Glutamatergic neuron (in vitro differentiated cells): ENCODE measurements around the gene PIP4K2A. TPM values are rescaled to one million over a fixed set of nuclear protein-coding genes. Genes with fewer than 3 reads are reported as not detected.

Source experiments
- DNase-seq: peaks from one replicate; pipeline ENCODE4 v3.0.0; 2022
- H3K27ac Mint-ChIP-seq: one replicate; pipeline ENCODE4 v1.8.0; 2020; ENCODE audit warnings: mild to moderate bottlenecking, mixed read lengths, inconsistent platforms; ENCODE audit not compliant: unreplicated experiment
- H3K27me3 Mint-ChIP-seq: one replicate; pipeline ENCODE4 v1.8.0; 2020; ENCODE audit warnings: mild to moderate bottlenecking, moderate library complexity, mixed read lengths, inconsistent platforms; ENCODE audit not compliant: unreplicated experiment
- H3K36me3 Mint-ChIP-seq: one replicate; pipeline ENCODE4 v1.8.0; 2020; ENCODE audit warnings: mild to moderate bottlenecking, mixed read lengths, inconsistent platforms; ENCODE audit not compliant: unreplicated experiment
- H3K4me1 Mint-ChIP-seq: one replicate; pipeline ENCODE4 v1.8.0; 2020; ENCODE audit warnings: mild to moderate bottlenecking, low read depth, mixed read lengths, inconsistent platforms; ENCODE audit not compliant: unreplicated experiment
- H3K4me3 Mint-ChIP-seq: one replicate; pipeline ENCODE4 v1.8.0; 2020; ENCODE audit warnings: mild to moderate bottlenecking, mixed read lengths, inconsistent platforms; ENCODE audit not compliant: unreplicated experiment
- H3K9me3 Mint-ChIP-seq: one replicate; pipeline ENCODE4 v1.8.0; 2020; ENCODE audit warnings: mild to moderate bottlenecking, moderate library complexity, mixed read lengths, inconsistent platforms; ENCODE audit not compliant: unreplicated experiment
- total RNA-seq: library from RNA; stranded (reverse); fragmentation: NEBNext Ultra II Directional; extraction: Animal tissue kit (Norgen Biotek cat#: 25700); gene quantifications from one replicate; pipeline ENCODE4 v1.2.1, GENCODE V29; 2021; ENCODE audit not compliant: unreplicated experiment
- TF ChIP-seq, protein P1 (sequence below): fragments of 200-600 bp; sonication (generic); IDR thresholded peaks from one replicate; pipeline ENCODE4 v1.5.0; 2021; ENCODE audit not compliant: partially characterized antibody, unreplicated experiment

The PIP4K2A gene
- total RNA-seq, 1 donor from 2014 or later, result 20.7 TPM

- no peaks in the 10 kb centered on the region for H3K36me3 Mint-ChIP-seq
- no peaks in the 10 kb centered on the region for H3K4me1 Mint-ChIP-seq
- peaks cover 2% of the 10 kb centered on the region for H3K9me3 Mint-ChIP-seq
- H3K27ac Mint-ChIP-seq, result no peak overlapping the region
- TF ChIP-seq, protein P1, sequence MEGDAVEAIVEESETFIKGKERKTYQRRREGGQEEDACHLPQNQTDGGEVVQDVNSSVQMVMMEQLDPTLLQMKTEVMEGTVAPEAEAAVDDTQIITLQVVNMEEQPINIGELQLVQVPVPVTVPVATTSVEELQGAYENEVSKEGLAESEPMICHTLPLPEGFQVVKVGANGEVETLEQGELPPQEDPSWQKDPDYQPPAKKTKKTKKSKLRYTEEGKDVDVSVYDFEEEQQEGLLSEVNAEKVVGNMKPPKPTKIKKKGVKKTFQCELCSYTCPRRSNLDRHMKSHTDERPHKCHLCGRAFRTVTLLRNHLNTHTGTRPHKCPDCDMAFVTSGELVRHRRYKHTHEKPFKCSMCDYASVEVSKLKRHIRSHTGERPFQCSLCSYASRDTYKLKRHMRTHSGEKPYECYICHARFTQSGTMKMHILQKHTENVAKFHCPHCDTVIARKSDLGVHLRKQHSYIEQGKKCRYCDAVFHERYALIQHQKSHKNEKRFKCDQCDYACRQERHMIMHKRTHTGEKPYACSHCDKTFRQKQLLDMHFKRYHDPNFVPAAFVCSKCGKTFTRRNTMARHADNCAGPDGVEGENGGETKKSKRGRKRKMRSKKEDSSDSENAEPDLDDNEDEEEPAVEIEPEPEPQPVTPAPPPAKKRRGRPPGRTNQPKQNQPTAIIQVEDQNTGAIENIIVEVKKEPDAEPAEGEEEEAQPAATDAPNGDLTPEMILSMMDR, result no peak
- no peak overlapping the region for H3K4me3 Mint-ChIP-seq
- DNase-seq, result no peak
- no peaks in the 10 kb centered on the region for H3K27me3 Mint-ChIP-seq
Measured at GRCh38 chr10:22727112-22727511, 12.7 kb upstream of the PIP4K2A start.

DNA sequence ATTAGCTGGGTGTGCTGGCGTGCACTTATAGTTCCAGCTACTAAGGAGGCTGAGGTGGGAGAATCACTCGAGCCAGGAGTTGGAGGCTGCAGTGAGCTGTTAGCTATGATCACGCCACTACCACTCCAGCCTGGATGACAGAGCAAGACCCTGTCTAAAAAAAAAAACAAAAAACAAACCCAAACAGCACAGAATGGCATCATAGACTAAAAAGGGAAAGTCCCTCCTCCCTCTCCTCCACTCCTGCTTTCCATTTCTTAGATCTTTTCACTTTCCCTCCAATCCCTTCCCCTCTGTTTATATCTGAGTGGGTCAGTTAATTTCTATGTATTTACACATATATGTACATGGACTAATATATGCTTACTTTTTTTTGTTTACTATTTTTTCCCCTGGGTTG is 10.4 kb upstream of the PIP4K2A start:
- Mint-ChIP-seq H3K4me1 (no peaks in the 10 kb centered on the region), H3K36me3 (no peaks in the 10 kb centered on the region), H3K9me3 (peaks cover 2% of the 10 kb centered on the region), H3K27me3 (no peaks in the 10 kb centered on the region), H3K4me3 (no peak overlapping the region), H3K27ac (no peak overlapping the region)
- no peak for DNase-seq
- TF ChIP-seq, protein P1, result no peak

GRCh38 chr10:22723783-22724182 is 9.4 kb upstream of the PIP4K2A start:
- Mint-ChIP-seq H3K4me3 (no peak overlapping the region), H3K27ac (no peak overlapping the region), H3K9me3 (peaks cover 2% of the 10 kb centered on the region), H3K27me3 (no peaks in the 10 kb centered on the region), H3K36me3 (no peaks in the 10 kb centered on the region), H3K4me1 (no peaks in the 10 kb centered on the region)
- no peak for DNase-seq
- TF ChIP-seq, protein P1, result no peak

DNA sequence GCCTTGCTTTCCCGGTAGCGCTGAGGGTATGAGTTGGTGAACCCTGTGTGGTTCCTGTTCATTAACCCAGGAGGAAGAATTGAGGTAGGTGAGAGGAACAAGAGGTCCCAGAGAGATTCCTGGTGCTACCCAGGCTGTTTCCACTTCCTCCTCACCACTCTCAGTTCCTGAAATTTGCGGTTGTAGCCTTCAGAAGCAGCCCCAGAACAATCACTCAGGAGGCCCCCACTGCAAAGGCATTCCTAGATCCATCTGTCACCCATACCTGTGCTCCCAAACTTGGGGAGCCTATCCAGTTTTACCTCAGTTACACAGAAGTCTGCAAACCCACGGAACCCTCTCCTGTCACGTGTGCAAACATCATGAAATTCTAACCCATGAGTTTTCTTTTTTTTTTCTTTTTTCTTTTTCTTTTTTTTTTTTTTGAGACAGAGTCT is 9.0 kb upstream of the PIP4K2A start:
- Mint-ChIP-seq H3K4me3 (no peak overlapping the region), H3K4me1 (no peaks in the 10 kb centered on the region), H3K9me3 (peaks cover under 1% of the 10 kb centered on the region), H3K27ac (no peak overlapping the region), H3K36me3 (no peaks in the 10 kb centered on the region), H3K27me3 (no peaks in the 10 kb centered on the region)
- DNase-seq, result no peak
- TF ChIP-seq, protein P1, result no peak

DNA sequence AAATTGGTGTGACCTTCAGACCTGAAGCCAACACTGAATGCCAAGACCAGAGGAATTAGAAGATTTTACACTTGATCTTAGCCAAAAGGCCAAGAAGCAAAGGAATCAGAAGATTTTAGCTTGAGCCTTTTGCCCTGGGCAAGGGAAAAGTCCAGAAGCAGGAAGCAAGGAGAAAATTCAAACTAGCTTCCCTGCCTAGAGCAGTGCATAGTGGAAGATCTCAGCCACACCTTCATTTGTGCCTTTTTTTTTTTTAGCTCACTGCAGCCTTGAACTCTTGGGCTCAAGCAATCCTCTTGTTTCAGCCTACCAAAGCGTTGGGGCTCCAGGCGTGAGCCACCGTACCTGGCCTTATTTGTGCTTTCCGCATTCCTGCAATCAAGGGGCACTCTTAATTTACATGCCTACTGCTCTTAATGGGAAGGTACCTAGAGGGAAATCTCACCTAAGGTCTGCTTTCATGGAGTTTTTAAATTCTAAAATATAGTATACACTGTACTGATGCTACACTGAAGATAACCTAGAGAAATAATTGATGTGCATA is 8.3 kb upstream of the PIP4K2A start:
- no peak overlapping the region for H3K27ac Mint-ChIP-seq

More for the DNA sequence above, 8.3 kb upstream of the PIP4K2A start:
- no peak overlapping the region for H3K4me3 Mint-ChIP-seq
- H3K4me1 Mint-ChIP-seq, result no peaks in the 10 kb centered on the region
- H3K27me3 Mint-ChIP-seq, result no peaks in the 10 kb centered on the region
- DNase-seq, result no peak
- H3K36me3 Mint-ChIP-seq, result no peaks in the 10 kb centered on the region
- TF ChIP-seq, protein P1, result no peak
- no peaks in the 10 kb centered on the region for H3K9me3 Mint-ChIP-seq
